Mucosa of stomach (tissue), 1 donor: ENCODE data around the gene UBE2E2.

Experiments
- H3K27me3 ChIP-seq: one replicate; pipeline ENCODE4 v1.7.0; 2013; ENCODE audit warnings: mild to moderate bottlenecking, low read length; ENCODE audit not compliant: control insufficient read depth, insufficient read depth
- H3K36me3 ChIP-seq: one replicate; pipeline ENCODE4 v1.7.0; 2013; ENCODE audit warnings: low read length; ENCODE audit not compliant: control insufficient read depth, insufficient read depth
- H3K4me1 ChIP-seq: one replicate; pipeline ENCODE4 v1.7.0; 2013; ENCODE audit warnings: mild to moderate bottlenecking, low read length; ENCODE audit not compliant: control insufficient read depth, insufficient read depth
- H3K4me3 ChIP-seq: one replicate; pipeline ENCODE4 v1.7.0; 2013; ENCODE audit warnings: low read length
- H3K9ac ChIP-seq: one replicate; pipeline ENCODE4 v1.7.0; 2013; ENCODE audit warnings: mild to moderate bottlenecking, low read length, moderate library complexity
- H3K9me3 ChIP-seq: one replicate; pipeline ENCODE4 v1.7.0; 2013; ENCODE audit warnings: mild to moderate bottlenecking, low read length, moderate library complexity; ENCODE audit not compliant: control insufficient read depth
- donor health status: Pancreatic carcinoma.

UBE2E2 gene

DNA sequence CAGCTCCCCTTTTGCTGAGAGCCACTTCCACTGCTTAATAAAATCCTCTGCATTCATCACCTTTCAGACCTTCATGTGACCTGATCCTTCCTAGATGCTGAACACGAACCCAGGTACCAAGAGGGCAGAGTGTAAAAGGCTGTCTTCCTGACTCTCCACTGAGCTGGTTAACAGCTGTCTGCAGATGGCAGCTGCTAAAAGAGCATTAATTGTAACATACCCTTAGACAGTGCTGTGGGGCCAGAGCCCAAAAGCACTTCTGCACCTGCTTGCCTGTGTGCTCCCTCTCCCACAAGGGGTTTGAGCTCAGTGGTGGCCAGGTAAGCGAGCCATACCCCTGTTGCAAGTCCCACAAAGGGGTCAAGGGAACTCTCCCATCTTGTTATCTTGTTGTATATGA, 187.3 kb downstream of the UBE2E2 start:
- Histone ChIP-seq H3K36me3 (no peaks in the 10 kb centered on the region), H3K9me3 (no peaks in the 10 kb centered on the region), H3K9ac (no peak overlapping the region), H3K27me3 (no peaks in the 10 kb centered on the region), H3K4me3 (no peak overlapping the region), H3K4me1 (peaks cover 6% of the 10 kb centered on the region)

DNA sequence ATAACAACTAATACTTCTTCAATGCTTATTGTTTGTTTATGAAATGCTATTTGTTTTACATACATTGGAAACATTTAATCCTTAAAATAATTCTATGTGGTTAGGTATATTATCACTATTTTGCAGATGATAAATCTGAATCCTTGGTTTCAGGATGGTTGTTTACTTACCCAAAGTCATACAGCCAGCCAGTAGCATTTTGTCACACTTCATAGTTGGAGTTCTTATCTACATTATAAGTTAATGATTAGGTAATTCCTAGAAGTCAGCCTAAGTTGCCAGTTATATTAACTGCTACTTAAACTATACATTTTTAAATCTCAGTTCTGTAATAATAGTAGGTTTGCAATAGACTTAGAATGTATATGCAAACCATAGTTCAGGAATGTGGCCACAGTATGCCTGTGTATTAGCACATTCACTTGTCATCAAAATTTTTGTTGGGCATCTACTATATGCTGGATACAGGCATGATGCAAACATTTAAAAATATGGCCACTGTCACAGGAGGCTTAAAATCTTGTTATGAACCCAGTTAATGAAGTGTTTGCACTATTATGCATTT, 187.9 kb downstream of the UBE2E2 start:
- no peak overlapping the region for H3K9ac ChIP-seq
- no peak overlapping the region for H3K4me3 ChIP-seq
- no peaks in the 10 kb centered on the region for H3K9me3 ChIP-seq
- H3K36me3 ChIP-seq, result no peaks in the 10 kb centered on the region
- peaks cover 6% of the 10 kb centered on the region for H3K4me1 ChIP-seq
- H3K27me3 ChIP-seq, result no peaks in the 10 kb centered on the region

DNA sequence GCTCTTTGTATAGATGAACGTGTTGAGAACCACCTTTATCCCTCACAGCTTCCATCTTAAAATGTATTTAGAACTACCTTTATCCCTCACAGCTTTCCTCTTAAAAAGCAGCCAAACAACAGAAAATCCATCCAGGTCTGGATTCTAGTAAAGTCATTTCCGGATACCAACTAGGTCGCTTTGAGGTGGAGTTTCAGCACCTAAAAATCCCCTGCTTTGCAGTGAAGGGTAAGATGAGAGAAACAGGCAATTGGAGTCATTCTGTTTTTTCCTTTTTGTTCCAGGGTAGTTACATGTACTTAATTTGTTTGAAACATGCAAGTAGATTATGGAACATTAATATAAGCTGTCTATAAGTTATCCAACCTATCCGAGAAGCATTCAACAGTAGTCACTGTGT, 192.0 kb downstream of the UBE2E2 start:
- peaks cover 6% of the 10 kb centered on the region for H3K4me1 ChIP-seq
- H3K9ac ChIP-seq, result no peak overlapping the region
- H3K4me3 ChIP-seq, result no peak overlapping the region
- no peaks in the 10 kb centered on the region for H3K9me3 ChIP-seq
- H3K27me3 ChIP-seq, result no peaks in the 10 kb centered on the region
- no peaks in the 10 kb centered on the region for H3K36me3 ChIP-seq

DNA sequence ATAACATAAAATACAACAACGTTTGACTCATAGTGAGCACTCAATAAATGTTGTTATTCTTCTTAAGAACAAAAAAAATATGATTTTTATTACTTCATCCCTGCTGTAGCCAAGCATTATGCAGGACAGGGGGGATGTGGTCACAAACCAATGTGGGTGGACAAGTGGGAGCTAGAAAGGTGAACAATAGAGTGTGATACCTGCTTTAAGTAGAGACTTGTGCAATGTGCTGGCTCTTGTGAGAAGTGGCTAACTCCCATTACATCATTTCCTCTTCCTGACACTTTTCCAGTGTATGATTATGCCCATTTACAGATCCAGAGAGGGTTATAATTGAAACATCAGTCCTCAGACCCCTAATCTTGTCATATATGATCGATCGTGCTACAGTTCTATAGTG, 193.6 kb downstream of the UBE2E2 start:
- no peaks in the 10 kb centered on the region for H3K27me3 ChIP-seq
- H3K4me1 ChIP-seq, result peaks cover 6% of the 10 kb centered on the region
- H3K4me3 ChIP-seq, result no peak overlapping the region
- H3K9ac ChIP-seq, result no peak overlapping the region
- H3K9me3 ChIP-seq, result no peaks in the 10 kb centered on the region
- no peaks in the 10 kb centered on the region for H3K36me3 ChIP-seq

DNA sequence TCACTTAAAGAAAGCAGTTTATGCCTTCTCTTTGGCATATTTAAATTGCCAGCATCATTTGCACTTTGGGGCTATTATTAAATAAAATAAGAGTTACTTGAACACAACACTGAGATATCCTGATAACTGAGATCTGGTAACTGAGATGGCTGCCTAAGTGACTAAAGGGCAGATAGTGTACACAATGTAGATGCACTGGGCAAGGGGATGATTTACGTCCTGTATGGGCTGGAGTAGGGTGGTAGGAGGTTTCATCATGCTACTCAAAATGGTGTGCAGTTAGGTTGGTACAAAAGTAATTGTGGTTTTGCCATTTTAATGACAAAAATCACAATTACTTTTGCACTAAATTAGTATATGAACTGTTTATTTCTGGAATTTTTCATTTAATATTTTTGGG, 196.1 kb downstream of the UBE2E2 start:
- no peaks in the 10 kb centered on the region for H3K36me3 ChIP-seq
- no peak overlapping the region for H3K9ac ChIP-seq
- no peaks in the 10 kb centered on the region for H3K9me3 ChIP-seq
- no peaks in the 10 kb centered on the region for H3K4me1 ChIP-seq
- H3K4me3 ChIP-seq, result no peak overlapping the region
- no peaks in the 10 kb centered on the region for H3K27me3 ChIP-seq

DNA sequence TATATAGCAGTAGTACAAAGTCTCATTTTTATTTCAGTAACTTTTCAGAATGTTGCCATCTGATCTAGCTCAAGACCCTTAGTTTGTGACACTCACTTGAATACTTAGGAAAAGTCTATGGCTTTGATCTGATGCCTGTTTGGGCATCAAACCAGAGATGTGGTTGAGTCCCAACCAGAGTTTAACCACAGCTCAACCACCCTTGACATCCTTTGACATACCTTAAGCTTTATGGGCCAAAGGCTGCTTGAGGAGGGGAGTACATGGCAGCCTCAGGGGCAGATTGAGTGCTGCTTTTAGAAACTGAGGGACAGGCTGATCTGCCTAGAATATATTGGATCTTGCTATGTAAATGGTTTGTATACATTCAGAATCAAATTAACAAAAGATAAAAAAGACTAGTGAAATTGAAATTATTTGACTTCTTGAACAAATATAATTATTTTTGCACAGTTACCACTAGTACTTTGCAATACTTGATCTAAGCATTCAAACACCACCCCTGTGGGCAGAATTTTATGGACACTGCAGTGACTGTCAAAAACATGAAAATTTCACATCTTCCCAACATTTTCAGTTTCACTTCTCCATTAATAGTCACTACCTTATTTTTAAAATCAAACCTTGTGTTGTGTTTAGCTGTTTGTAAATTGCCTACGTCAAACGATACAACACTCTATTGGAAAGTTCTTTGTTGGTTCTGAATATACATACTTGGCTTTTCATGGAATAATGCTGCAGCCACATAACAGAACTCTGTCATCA, 199.8 kb downstream of the UBE2E2 start:
- H3K27me3 ChIP-seq, result no peaks in the 10 kb centered on the region
- no peaks in the 10 kb centered on the region for H3K4me1 ChIP-seq
- no peaks in the 10 kb centered on the region for H3K36me3 ChIP-seq
- no peaks in the 10 kb centered on the region for H3K9me3 ChIP-seq
- H3K4me3 ChIP-seq, result no peak overlapping the region
- H3K9ac ChIP-seq, result no peak overlapping the region

GRCh38 chr3:23404246-23404645, 201.1 kb downstream of the UBE2E2 start:
- Histone ChIP-seq H3K4me1 (no peaks in the 10 kb centered on the region), H3K27me3 (no peaks in the 10 kb centered on the region), H3K4me3 (no peak overlapping the region), H3K9me3 (no peaks in the 10 kb centered on the region), H3K36me3 (no peaks in the 10 kb centered on the region), H3K9ac (no peak overlapping the region)

DNA sequence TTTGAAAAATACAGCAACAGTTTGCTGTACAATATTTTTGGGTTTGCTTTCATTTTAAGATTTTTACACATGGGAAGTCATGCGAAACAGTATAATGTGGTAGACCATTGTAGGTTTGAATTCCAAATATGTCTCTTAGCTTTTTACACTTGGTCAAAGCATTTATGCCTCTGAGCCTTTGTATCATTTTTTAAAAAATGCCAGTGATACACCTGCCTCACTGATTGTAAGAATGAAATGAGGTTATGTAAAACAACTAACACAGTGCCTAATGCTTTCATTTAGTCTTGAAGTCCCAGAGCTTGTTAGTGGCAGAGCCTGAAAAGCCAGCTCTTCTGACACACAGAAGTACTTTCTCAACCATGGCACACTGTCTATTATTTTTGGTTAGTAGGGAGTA, 202.0 kb downstream of the UBE2E2 start:
- no peak overlapping the region for H3K9ac ChIP-seq
- H3K4me3 ChIP-seq, result no peak overlapping the region
- H3K36me3 ChIP-seq, result no peaks in the 10 kb centered on the region

GRCh38 chr3:23406601-23407000, 203.5 kb downstream of the UBE2E2 start:
- Histone ChIP-seq H3K9me3 (no peaks in the 10 kb centered on the region), H3K36me3 (no peaks in the 10 kb centered on the region), H3K27me3 (no peaks in the 10 kb centered on the region), H3K4me1 (no peaks in the 10 kb centered on the region), H3K4me3 (no peak overlapping the region), H3K9ac (no peak overlapping the region)

More for the DNA sequence above, 202.0 kb downstream of the UBE2E2 start:
- Histone ChIP-seq H3K27me3 (no peaks in the 10 kb centered on the region), H3K9me3 (no peaks in the 10 kb centered on the region), H3K4me1 (no peaks in the 10 kb centered on the region)

GRCh38 chr3:23418026-23418425, 214.9 kb downstream of the UBE2E2 start:
- no peaks in the 10 kb centered on the region for H3K36me3 ChIP-seq

GRCh38 chr3:23421811-23422516, 218.8 kb downstream of the UBE2E2 start:
- Histone ChIP-seq H3K36me3 (no peaks in the 10 kb centered on the region), H3K9ac (no peak overlapping the region), H3K4me3 (no peak overlapping the region), H3K27me3 (no peaks in the 10 kb centered on the region), H3K9me3 (no peaks in the 10 kb centered on the region), H3K4me1 (no peaks in the 10 kb centered on the region)

More at GRCh38 chr3:23418026-23418425, 214.9 kb downstream of the UBE2E2 start:
- H3K27me3 ChIP-seq, result no peaks in the 10 kb centered on the region
- no peak overlapping the region for H3K9ac ChIP-seq
- no peaks in the 10 kb centered on the region for H3K4me1 ChIP-seq
- no peak overlapping the region for H3K4me3 ChIP-seq
- H3K9me3 ChIP-seq, result no peaks in the 10 kb centered on the region

DNA sequence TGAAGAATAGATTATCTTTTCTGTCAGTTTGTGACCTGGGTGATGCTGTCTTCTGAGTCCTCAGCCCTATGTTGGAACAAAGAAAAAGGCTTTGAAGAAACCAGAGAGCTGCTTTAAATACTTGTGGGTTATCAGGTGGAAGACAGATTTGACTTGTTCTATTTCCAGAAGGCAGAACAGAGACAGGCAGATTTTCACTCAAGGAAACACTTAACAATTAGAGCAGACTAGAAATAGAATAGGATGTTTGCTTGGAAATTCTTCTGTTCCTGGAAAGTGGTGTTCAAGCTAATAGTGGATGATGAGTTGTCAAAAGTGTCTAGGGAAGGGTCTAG, 219.4 kb downstream of the UBE2E2 start:
- Histone ChIP-seq H3K9ac (no peak overlapping the region), H3K4me3 (no peak overlapping the region), H3K36me3 (no peaks in the 10 kb centered on the region), H3K4me1 (no peaks in the 10 kb centered on the region), H3K27me3 (no peaks in the 10 kb centered on the region), H3K9me3 (no peaks in the 10 kb centered on the region)
